HFFc6 (cell line): ENCODE data around the gene TMEM273. TPM values are rescaled to one million over a fixed set of nuclear protein-coding genes. Genes with fewer than 3 reads are reported as not detected.

Experiments used
- DNase-seq: peaks from one replicate; pipeline ENCODE4 v3.0.0-alpha.2; 2018
- H3K27ac Mint-ChIP-seq: 2 replicates; pipeline ENCODE4 v1.8.0; 2020; ENCODE audit warnings: mild to moderate bottlenecking, mixed read lengths
- H3K27me3 Mint-ChIP-seq: 2 replicates; pipeline ENCODE4 v1.8.0; 2021; ENCODE audit warnings: mild to moderate bottlenecking, moderate library complexity, mixed read lengths; ENCODE audit not compliant: insufficient read depth
- H3K36me3 Mint-ChIP-seq: 2 replicates; pipeline ENCODE4 v1.8.0; 2021; ENCODE audit warnings: low read depth, mixed read lengths
- H3K4me1 Mint-ChIP-seq: 2 replicates; pipeline ENCODE4 v1.8.0; 2020; ENCODE audit warnings: low read depth, mixed read lengths
- H3K4me3 Mint-ChIP-seq: 2 replicates; pipeline ENCODE4 v1.8.0; 2020; ENCODE audit warnings: mild to moderate bottlenecking, moderate library complexity, mixed read lengths
- H3K9me3 Mint-ChIP-seq: 2 replicates; pipeline ENCODE4 v1.8.0; 2020; ENCODE audit warnings: mild to moderate bottlenecking, mixed read lengths
- CTCF ChIP-seq: fragments of 200-600 bp; sonication (generic); IDR thresholded peaks from 2 replicates; pipeline ENCODE4 v1.5.0; 2021; ENCODE audit warnings: antibody characterized with exemption, mild to moderate bottlenecking
- total RNA-seq, 6 experiments: library from RNA; stranded (reverse); fragmentation: NEBNext Ultra II Directional; extraction: Animal tissue kit (Norgen Biotek cat#: 25700); gene quantifications; 2 replicates in 1 of 6; 3 replicates in 5 of 6; pipeline ENCODE4 v1.2.3, GENCODE V29; 2021

TMEM273 gene
- total RNA-seq, 6 experiments from 2014 or later: not detected

- no peaks in the 10 kb centered on the region for H3K36me3 Mint-ChIP-seq
These were observed 56.5 kb downstream of the TMEM273 start for GRCh38 chr10:49131507-49132361.

GRCh38 chr10:49129376-49129775 is 58.8 kb downstream of the TMEM273 start:
- H3K27ac Mint-ChIP-seq: no peak overlapping the region
- H3K36me3 Mint-ChIP-seq: no peaks in the 10 kb centered on the region
- no peaks in the 10 kb centered on the region for H3K4me1 Mint-ChIP-seq
- H3K27me3 Mint-ChIP-seq: peaks cover 43% of the 10 kb centered on the region
- no peak for DNase-seq
- H3K9me3 Mint-ChIP-seq: no peaks in the 10 kb centered on the region
- no peak for TF ChIP-seq CTCF
- no peak overlapping the region for H3K4me3 Mint-ChIP-seq

More at GRCh38 chr10:49131507-49132361, 56.5 kb downstream of the TMEM273 start:
- no peaks in the 10 kb centered on the region for H3K4me1 Mint-ChIP-seq
- no peak for DNase-seq
- H3K9me3 Mint-ChIP-seq: peaks cover 4% of the 10 kb centered on the region; the same call in 1 of the 2 replicates
- H3K27ac Mint-ChIP-seq: no peak overlapping the region
- peaks cover 59% of the 10 kb centered on the region for H3K27me3 Mint-ChIP-seq
- H3K4me3 Mint-ChIP-seq: no peak overlapping the region
- TF ChIP-seq CTCF: no peak

- no peak for DNase-seq
- Mint-ChIP-seq H3K27ac (no peak overlapping the region), H3K4me3 (no peak overlapping the region), H3K4me1 (no peaks in the 10 kb centered on the region), H3K36me3 (no peaks in the 10 kb centered on the region), H3K27me3 (peaks cover 38% of the 10 kb centered on the region), H3K9me3 (no peaks in the 10 kb centered on the region)
- no peak for TF ChIP-seq CTCF
These were observed 59.3 kb downstream of the TMEM273 start for GRCh38 chr10:49128854-49129253.

- H3K27ac Mint-ChIP-seq: no peak overlapping the region
- H3K36me3 Mint-ChIP-seq: no peaks in the 10 kb centered on the region
- no peaks in the 10 kb centered on the region; the same call in 1 of the 2 replicates for H3K4me1 Mint-ChIP-seq
- H3K9me3 Mint-ChIP-seq: no peaks in the 10 kb centered on the region
- no peak overlapping the region for H3K4me3 Mint-ChIP-seq
- DNase-seq: no peak
- no peak for TF ChIP-seq CTCF
- peaks cover 23% of the 10 kb centered on the region for H3K27me3 Mint-ChIP-seq
These were observed 63.9 kb downstream of the TMEM273 start for GRCh38 chr10:49123981-49124950.

- H3K27ac Mint-ChIP-seq: no peak overlapping the region
- no peaks in the 10 kb centered on the region for H3K9me3 Mint-ChIP-seq
- no peaks in the 10 kb centered on the region for H3K36me3 Mint-ChIP-seq
- no peaks in the 10 kb centered on the region; the same call in 1 of the 2 replicates for H3K4me1 Mint-ChIP-seq
- no peak for DNase-seq
- H3K4me3 Mint-ChIP-seq: no peak overlapping the region
- no peak for TF ChIP-seq CTCF
- peaks cover 38% of the 10 kb centered on the region for H3K27me3 Mint-ChIP-seq
These were observed 67.3 kb downstream of the TMEM273 start for GRCh38 chr10:49120911-49121310.
